ENCODE results near the gene CFAP54.

DNA sequence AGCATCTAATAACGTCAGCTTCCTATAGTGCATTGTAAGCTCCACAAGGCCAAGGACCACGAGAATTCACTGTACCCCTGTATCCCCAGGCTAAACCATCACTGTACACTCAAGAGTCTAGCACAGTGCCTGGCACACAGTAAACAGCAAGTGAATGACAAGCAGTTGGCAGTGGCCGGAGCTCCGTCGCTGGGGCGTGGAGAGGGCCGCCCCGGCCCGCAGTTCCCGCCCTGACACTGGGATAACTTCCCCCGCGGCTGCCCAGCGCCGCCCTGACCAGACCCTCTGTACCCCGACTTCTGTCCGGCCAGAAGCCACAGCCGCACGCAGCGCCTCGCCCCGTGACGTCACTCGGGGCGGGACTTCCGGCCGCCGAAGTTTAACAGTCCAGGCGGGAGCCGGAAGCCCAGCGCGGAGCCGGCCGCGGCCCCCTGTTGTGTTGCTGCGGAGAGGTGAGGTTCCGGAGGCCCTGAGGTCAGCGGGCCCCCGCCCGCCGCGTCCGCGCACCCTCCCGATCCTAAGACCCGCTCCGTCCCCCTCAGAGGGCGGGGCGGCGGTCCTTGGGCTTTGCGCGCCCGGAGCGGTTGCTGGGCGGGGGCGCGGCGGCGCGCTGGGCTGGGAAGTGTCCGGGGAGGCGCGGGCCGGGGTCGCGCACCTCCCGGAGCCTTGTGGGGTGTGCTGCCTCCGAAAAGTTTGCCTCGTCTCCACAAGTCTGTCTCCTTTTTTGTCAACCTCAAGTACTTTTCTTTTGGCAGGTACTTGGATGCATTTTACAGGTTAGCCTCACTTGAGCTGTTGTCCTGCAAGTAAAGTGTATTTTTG, 417.7 kb downstream of the CFAP54 start, which contains the start of gene NEDD1:
- TF ChIP-seq, protein P1, sequence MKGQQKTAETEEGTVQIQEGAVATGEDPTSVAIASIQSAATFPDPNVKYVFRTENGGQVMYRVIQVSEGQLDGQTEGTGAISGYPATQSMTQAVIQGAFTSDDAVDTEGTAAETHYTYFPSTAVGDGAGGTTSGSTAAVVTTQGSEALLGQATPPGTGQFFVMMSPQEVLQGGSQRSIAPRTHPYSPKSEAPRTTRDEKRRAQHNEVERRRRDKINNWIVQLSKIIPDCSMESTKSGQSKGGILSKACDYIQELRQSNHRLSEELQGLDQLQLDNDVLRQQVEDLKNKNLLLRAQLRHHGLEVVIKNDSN (IDR thresholded peaks at IDR 0.05; ENCODE audit: borderline replicate concordance, low read depth): no peak
- TF ChIP-seq, protein P2, sequence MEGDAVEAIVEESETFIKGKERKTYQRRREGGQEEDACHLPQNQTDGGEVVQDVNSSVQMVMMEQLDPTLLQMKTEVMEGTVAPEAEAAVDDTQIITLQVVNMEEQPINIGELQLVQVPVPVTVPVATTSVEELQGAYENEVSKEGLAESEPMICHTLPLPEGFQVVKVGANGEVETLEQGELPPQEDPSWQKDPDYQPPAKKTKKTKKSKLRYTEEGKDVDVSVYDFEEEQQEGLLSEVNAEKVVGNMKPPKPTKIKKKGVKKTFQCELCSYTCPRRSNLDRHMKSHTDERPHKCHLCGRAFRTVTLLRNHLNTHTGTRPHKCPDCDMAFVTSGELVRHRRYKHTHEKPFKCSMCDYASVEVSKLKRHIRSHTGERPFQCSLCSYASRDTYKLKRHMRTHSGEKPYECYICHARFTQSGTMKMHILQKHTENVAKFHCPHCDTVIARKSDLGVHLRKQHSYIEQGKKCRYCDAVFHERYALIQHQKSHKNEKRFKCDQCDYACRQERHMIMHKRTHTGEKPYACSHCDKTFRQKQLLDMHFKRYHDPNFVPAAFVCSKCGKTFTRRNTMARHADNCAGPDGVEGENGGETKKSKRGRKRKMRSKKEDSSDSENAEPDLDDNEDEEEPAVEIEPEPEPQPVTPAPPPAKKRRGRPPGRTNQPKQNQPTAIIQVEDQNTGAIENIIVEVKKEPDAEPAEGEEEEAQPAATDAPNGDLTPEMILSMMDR (IDR thresholded peaks at IDR 0.05): no peak
